Measurements from ENCODE around the gene SMTNL2.

The SMTNL2 gene

DNA sequence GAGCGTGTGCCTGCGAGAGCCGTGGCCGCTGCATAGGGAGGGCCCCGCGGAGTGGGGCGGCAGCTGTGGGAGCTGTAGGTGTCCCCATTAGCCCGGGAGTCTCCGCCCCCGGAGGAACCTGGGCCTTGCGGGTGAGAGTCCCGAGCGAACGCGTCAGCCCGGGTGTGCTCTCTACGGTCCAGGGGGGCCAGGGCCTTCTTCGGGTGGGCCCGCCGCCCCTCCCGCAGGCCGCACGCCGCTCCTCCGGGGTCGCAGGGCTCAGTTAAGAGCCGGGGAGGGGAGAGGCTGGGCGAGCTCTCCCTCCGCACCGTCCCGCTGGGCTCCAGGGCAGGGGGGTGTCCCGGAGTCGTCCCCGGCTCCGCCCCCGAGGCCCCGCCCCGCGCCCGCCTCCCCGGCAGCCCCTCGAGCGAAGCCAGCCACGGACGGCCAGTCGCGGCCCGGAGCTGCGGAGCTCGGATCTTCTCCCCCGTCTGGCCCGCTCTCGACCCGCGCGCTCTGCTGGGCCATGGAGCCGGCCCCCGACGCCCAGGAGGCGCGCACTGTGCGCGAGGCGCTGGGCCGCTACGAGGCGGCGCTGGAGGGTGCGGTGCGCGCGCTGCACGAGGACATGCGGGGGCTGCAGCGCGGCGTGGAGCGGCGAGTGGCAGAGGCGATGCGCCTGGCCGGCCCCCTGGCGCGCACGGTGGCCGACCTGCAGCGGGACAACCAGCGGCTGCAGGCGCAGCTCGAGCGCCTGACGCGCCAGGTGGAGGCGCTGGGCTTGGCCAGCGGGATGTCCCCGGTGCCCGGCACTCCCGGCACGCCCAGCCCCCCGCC, at the start of gene SMTNL2:
SMTNL2 (plus strand) TSS at position 429 of the 816 bp plus-strand sequence; CDS start at position 506, 77 bp downstream.
- DNase-seq, result no peak

DNA sequence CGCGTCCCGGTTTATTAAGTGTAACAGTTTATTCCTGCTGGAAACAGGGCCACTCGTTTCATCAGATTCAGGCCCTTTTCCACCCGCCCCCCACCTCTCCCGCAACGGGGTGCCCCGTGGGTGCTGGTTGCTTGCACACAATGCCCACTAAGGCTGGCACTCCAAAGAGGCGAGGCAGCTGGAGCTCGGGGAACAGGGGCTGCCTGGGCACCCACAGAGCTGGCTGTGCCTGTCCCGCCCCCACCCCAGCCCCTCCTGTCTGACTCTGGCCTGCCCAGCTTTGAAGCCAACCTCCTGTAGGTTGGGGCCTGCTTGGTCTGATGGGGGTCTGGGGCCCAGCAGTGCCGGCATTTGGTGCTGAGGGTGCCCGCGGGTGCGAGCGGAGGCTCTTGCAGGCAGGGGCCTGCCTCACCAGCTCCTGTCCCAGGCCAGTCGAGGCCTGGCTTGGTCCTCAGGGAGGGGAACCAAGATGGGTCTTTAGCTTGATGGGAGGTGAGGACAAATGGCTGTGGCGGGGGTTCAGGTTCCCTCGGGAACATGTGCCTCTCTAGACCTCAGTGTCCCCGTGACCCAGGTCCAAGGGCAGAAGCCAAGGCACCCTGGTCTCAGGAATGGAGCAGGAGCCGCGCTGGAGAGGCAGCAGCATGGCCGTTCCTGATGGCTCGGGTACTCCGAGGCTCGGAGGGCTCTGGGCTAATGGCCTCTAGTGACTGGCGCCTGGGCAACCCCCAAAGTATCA, 49.2 kb upstream of the SMTNL2 start:
- no peak for DNase-seq

DNA sequence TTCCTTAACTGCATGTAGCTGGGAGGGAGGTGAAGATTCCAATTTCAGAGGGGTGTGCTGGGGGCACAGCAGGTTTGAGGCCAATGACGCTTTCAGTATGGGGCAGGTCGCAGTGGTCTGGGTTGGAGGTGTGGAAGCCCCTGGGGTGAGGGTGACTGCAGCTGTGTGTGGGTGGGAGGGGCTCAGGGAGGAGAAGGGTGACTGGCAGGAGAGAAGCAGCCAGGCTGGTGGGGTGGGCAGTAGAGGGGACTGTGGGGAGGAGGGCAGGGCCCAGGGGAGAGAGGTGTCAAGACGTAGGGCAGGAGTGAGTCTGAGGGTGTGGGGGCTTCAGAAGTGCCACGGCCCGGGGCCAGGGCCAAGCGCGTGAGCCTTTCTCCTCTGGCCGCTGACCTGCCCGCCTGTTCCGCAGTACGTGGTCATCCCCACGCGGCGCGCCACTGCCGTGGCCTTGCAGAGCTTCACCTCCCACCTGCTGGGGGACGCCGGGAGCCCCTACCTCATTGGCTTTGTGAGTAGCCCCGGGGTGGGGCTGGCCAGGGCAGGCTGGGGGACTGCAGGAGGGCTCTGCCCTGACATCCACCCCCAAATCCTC, 48.6 kb upstream of the SMTNL2 start:
- no peak for DNase-seq

DNA sequence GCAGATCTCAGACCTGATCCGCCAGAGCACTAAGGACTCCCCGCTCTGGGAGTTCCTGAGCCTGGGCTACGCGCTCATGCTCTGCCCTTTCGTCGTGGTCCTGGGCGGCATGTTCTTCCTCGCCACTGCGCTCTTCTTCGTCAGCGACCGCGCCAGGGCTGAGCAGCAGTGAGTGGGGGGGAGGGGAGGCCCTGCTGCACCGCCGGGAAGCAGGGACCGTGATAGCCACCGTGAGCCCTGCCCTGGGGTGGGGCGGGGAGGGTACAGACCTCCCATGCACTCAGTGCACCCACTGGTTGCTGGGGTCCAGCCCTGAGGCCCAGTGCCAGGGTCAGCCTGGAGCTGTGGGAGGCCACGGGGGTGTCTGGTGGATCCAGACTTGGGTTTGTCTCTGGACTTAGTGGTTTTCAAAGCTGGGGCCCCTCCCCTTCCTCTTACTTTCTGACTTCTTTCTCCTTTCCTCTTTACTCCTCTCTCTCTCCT, 48.0 kb upstream of the SMTNL2 start:
- DNase-seq, result no peak

DNA sequence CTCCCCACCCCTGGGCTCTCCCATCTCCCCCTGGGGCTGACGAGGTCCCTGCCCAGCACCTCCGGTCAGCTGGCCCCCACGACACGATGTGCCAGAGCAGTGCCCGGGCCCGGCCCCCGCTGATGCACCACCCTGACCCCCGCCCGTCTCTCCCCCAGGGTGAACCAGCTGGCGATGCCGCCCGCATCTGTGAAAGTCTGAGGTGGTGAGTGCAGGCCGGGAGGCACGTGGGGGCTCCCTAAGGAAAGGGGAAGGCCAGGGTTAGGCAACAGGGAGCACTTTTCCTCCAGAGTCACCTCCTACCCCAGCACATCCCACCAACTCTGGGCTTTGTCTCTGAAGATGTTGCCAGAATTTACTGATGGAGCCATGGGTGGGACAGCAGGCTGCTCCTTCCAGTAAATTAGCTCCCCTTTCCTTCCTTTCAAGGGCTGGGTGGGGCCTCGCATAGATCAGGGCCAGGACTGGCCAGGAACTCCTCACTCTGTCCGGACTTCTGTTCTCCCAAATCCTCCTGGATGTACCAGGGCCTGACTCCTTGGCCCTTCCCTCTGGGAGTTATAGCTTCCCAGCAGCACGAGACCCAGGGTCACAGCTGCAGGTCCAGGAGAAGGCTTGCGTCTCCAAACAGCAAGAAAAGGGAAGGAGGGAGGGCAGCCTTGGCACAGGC, 47.5 kb upstream of the SMTNL2 start:
- no peak for DNase-seq

DNA sequence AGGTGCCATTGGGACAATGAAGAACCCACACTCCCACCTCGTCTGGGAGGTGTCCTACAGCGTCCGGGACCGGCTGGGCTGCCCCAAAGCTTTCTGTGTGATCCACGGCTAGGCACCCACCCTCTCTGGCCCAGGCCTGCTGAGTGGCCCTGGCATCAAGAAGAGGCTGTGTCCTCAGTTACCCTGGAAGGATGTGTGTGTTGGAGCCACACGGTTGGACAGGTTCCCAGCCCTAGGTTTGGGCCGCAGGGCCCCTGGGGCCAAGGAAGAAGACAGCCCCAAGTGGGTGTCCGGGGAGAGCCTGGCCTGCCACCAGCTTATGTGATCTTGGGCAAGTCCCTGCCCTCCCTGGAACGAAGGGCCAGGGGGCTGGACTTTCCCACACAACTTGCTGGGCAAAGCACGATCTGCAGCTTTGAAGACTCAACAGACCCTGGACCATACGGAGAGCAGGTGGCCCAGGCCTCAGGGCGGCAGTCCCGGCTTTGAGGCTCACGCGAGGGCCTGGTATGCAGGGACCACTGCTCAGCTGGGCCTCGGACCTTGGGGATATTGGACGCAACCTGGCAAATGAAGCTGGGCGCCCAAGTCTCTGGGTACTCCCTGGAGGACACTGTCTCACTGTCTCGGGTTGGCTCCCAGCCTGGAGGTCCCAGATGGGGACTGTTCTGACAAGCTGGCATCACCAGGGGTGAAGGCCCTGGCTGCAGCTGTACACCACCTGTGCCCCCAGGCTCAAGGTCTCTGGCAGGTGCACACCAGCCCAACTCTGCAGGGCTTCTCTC, 46.7 kb upstream of the SMTNL2 start:
- DNase-seq, result no peak

DNA sequence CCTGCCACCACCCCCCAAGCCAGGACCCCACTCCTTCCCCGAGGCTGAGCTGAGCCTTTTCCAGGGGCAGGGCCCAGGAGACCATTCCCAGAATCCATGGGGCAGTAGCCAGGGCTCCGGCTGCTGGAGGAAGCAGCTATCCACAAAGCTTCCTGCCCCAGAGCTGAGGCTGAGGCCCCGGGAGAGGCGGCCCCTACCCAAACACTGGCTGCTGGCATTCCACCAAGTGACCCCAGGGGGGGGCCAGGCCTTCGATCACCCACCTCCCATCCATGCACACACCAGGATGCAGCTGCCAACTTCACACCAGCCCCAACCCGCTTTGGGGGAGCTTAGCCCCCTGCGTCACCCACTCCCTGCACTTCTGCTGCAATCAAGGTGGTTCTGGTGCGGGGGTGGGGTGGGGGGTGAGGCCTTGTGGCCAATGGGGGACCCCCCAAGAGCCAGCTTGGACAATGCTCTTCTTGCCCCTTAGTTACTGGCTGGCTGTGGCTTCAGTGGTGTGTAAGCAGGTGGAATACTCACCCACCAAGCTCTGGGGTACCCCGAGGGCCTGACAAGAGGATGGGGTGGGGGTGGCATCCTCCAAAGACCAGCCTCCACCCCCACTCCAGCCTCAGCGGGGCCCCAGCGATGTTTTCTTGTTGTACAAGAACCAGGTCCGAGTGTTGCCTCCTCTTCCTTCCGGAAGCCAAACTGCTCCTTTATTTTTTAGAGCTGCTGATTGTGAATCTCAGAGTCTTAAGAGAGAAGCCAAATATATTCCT, 45.9 kb upstream of the SMTNL2 start:
- DNase-seq, result no peak

DNA sequence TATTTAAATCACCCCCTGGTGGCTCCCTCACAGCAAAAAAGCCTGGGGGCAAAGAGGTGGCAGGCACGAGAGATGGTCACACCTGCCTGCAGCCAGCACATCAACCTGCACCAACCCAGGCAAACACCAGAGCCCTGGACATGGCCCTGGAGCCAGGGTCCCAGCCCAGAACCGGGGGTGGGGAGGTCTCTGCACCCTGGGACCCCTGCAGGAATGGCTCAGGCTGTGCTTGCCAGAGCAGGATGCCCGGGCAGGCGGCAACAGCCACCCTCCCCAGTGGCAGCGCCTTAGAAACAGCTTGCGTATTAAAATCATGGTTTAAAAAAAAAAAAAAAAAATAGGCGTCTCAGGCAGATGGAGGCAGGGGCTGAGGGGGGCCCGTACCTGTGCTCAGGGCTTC, 45.3 kb upstream of the SMTNL2 start:
- DNase-seq, result no peak

DNA sequence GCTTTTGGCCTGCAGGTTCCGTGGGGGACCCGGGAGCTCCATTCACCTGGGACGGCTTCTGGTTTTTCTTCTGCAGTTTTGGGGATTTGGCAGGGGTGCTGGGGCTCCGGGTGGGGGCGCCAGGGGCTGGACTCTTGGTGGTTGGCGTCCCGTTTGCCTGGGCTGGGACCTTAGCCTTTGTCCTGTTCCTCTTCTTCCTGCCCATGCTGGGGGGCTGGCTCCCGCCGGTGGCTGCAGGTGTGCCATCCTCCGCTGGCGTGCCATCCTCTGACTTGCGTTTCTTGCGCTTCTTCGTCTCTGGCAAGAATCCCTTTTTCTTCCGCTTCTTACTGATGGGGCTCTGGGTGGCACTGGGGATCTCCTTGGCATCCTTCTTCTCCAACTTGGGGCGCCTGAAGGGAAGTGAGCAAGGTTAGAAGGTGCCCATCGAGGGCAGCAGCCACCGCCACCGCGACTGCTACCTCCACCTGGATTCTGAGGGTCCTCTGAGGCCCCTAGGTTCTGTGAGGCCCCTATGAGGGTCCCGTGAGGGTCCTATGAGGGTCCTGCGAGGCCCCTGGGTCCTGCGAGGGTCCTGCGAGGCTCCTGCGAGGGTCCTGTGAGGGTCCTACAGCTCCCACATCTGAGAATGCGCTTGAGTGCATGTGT, 44.6 kb upstream of the SMTNL2 start:
- DNase-seq, result no peak

DNA sequence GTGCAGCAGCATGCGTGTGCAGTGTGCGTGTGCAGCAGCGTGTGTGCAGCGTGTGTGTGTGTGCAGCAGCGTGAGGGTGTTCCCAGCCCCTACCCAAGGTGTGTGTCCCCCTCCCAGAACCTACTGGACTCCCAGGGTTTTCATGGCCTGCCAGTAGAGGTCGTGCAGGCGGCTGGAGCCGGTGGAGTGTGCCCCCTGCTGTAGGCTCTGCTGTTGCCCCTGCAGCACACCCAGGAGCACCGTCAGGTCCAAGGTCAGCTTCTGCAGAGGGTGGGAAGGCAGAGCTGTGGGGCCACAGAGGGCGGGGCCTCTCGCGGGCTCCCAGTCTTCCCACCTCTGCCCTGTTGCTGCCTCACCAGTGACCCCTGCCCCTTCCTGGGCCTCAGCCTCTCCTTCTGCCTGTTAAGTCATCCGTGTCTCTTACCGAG, 44.1 kb upstream of the SMTNL2 start:
- DNase-seq, result no peak

DNA sequence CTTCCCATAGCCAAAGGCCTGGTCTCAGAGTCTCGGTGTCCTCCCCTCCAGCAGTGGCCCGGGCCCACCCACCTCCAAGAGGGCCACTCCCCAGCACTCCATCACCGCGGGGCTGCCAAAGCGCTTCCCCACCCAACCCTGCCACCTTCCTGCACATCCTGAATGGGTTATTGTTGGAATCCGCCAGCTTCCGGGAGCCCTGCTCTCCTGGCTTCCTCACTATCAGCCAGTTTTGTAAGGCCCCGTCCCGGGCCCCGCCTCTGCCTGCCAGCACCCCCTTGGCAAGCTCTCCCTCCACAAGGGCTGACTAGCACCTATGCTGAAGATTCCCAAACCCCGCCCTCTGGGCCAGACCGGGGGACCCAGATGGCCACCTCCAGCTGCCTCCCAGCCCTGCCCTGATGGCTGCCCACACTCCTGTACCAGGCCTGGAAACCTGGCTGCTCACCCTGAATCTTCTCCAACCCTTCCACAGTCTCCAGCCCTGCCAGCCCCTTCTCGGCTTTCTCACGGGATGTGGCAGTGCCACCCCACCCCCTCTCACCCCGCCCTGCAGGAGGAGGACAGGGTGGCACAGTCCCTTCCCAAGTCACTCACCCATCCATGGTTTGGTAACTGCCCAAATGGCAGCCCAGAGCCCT, 43.5 kb upstream of the SMTNL2 start:
- DNase-seq, result no peak

DNA sequence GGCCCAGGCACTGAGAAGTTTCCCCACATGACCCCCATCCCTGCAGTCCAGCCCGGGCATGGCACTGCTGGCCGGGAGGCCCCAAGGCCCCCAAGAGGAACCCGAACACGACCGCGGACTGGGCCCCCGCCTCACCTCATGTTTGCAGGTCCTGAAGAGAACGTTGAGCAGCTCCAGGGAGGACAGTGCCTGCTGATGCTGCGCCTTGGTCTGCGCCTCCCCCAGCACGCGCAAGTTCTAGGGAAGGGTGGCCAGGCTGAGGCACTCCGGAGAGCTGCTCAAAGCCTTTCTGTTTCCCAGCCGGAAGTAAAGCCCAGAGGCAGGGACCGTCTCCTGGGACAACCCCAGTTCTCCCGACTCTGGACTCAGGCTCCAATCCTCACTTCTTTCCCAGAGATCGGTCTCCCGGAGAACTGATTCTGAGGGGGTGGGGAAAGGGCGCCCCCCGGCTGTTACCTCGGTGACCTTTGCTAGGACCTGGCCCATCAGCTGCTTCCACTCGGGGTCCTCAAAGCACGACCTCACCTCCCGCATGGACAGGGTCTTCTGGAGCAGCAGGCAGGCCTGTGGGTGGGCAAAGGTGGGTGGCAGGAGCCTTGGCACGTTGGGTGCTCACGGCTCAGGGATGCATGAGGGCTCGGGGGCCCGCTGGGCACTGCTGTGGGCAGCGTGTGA, 42.9 kb upstream of the SMTNL2 start:
- DNase-seq, result no peak

DNA sequence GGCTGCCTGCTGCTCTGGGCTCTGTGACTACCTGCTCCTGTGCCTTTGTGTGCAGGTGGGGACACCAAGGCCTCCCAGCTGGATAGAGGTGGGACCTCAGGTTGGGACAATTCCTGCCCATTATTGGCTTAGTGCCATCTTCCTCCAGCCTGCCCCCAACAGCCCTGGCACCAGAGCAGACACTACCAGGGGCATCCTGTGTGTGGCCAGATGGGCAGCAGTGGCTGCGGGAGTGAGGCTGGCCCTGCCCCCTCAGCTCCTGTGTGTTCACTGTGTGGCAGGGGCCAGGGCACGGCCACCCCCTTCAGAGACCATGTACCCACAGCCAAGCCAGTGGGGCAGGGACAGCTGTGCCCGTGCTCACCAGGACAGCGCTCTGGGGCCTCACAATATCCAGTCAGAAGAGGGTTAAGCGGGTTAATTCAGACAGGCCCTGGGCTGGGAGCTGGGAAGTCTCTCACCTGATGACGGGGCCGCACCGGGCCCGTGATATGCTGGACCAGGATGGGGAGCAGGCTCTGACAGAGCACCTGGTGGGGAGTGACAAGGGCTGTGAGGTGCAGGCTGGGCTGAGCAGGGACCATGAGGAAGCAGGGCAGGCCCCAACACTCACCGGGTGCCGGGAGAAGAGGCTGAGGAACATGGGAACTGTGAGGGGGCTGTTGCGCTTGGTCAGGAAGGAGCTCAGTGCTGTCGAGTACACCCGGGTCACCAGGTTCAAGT, 42.2 kb upstream of the SMTNL2 start:
- DNase-seq, result no peak

DNA sequence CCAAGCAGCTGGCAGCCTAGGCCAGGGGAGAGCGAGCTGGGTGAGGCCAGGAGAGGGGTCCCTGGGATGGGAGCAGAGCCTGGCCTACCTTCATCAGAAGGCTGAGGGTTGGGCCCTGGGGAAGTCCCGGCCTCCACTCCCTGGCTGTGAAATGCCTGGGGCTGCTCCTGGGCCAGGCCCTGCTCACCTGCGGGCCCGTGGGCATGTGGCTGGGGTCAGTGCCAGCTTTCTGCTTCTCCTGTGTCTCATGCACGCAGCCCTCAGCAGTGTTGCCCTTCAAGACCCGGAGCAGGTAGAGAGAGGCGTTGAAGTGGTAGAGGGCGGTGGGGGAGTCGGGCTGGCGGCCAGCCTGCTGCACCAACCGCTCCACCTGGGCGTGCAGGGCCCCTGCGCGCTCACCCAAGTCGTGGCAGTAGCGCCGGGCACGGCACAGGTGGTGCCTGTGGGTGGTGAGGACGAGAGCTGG, 41.6 kb upstream of the SMTNL2 start:
- no peak for DNase-seq

DNA sequence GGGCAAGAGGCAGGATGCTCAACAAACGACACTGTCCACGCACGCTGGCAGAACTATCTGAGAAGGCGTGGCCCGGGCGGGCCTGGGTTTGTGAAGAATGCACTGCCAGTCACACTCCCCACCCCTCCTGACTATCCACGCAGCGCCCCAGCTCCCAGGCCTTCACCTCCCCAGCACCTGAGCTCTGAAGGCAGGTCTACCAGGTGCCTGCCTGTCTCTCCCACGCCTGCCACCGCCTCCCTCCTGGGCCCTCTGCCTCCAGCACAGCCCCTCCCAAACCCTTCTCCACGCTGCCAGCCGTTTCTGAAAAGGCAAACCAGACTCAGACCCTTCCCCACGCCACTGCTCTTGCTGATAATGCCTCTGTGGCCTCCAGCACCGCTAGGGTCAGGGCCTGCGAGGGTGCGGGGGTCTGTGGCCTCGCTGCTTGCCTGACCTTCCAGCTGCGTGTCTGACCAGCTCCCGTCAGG, 40.7 kb upstream of the SMTNL2 start:
- DNase-seq, result no peak

DNA sequence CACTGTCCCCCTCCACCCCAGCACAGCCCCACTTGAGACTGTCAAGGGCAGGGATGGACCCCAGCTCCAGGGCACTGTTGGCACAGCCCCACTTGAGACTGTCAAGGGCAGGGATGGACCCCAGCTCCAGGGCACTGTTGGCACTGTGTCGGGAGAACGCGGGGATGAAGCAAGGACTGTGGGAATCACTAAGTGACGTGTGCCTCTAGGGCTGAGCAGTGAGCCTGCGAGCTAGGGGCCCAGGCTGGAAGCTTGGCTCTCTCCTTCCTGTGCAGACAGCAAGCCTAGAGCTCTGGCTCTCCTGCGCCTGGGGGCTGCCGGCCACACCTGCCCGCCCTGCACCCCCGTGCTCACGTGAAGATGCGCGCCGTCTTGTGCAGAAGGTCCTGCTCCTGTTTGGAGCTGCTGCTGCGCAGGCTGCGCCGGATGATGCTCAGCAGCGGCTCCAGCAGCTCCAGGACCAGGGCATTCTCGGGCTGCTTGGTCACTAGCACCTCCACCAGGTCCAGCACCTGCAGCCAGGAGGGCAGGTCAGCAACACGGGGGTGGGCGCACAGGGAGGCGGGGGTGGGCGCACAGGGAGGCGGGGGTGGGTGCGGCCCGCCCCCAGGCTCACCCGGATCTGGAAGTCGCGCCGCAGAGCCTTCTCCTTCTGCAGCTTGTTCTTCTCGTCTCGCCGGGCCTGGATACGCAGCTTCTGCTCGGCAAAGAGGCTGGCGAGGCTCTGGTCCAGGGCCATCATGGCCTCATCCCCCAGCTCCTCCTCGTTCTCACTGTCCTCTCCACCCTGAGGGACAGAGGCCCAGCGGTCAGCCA, 40.0 kb upstream of the SMTNL2 start:
- no peak for DNase-seq

DNA sequence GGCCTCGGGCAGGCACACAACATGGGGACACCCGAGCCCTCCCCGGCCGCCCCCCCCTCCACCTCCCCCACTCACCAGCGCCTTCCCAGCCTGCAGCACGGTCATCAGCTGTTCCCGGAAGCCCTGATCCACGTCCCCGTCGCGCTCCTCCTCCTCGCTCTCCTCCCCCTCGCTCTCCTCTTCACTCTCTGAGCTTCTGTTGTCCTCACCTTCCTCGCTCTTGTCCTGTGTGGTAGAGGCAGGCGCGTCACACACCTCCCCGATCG, 39.4 kb upstream of the SMTNL2 start:
- no peak for DNase-seq

DNA sequence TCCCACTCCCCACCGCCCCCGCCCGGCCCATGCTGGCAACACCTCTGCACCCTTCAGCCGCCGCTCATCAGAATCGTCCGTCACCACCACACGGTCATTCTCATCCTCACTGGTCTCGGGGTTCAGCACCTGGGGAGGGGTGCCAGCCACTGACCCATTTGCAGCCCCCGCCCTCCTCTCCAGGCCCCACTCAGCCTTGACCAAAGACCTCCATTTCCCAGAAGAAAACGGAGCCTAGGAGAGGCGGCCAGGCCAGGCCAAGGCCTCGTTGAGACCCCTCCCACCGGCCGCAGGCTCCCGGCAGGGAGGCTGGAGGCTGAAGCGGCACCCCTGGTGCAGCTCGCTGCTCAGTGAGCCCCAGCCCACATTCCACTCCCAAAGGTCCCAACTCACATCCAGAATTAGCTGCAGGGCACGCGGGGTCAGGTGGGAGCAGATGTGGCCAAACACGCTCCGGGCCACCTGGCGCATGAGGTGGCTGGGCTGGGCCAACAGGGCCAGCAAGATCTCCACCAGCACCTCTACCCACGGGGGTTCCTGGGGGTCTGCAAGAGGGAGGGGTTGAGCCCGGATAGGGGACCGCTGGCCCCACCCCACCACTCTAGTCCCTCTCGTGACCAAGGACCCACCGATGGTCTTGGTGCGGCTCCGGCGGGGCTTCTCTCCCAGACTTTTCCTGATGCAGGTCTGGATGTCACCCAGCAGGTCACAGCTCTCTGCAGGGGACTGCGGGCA, 38.9 kb upstream of the SMTNL2 start:
- no peak for DNase-seq

All from OCI-M1 (cell line).